GM12873 (cell line): ENCODE results near the gene ATP2B2.

Experiments
- TF ChIP-seq, protein P1 (sequence below): IDR thresholded peaks from 2 replicates; pipeline ENCODE4 v1.5.1; 2012; ENCODE audit warnings: low read depth, mild to moderate bottlenecking, moderate library complexity, low read length, control low read depth; ENCODE audit not compliant: insufficient read depth; ENCODE audit errors: missing control alignments

The ATP2B2 gene

DNA sequence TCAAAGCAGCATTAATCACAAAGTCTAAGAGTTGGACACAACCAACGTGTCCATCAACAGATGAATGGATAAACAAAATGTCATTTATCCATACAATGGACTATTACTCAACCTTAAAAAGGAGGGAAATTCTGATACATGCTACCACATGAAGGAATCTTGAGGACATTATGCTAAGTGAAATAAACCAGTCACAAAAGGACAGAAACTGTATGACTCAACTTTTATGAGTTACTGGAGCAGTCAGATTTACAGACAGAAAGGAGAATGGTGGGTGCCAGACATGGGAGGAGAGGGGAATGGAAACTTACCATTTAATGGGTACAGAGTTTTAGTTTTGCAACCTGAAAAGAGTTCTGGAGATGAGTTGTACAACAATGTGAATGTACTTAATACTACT lies 141.5 kb downstream of the ATP2B2 start:
- TF ChIP-seq, protein P1, sequence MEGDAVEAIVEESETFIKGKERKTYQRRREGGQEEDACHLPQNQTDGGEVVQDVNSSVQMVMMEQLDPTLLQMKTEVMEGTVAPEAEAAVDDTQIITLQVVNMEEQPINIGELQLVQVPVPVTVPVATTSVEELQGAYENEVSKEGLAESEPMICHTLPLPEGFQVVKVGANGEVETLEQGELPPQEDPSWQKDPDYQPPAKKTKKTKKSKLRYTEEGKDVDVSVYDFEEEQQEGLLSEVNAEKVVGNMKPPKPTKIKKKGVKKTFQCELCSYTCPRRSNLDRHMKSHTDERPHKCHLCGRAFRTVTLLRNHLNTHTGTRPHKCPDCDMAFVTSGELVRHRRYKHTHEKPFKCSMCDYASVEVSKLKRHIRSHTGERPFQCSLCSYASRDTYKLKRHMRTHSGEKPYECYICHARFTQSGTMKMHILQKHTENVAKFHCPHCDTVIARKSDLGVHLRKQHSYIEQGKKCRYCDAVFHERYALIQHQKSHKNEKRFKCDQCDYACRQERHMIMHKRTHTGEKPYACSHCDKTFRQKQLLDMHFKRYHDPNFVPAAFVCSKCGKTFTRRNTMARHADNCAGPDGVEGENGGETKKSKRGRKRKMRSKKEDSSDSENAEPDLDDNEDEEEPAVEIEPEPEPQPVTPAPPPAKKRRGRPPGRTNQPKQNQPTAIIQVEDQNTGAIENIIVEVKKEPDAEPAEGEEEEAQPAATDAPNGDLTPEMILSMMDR = no peak

DNA sequence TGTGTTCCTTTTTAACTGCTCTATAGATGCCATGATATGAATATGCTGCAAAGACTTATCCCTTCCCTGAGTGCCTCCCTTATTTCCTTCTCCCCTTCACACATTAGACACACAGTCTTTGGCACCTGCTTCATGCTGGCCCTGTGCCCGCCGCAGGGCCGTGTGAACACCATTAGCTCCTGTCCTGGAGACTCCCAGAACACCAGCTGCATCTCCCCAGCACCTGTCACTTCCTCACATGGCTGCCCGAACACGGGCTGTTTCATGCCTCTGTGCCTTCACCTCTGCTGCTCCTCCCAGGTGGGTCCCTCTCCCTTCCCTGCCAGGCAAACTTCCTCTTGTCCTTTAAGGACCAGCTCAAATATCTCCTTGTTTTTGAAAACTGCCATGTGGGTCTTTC lies 144.0 kb downstream of the ATP2B2 start:
- TF ChIP-seq, protein P1 = no peak

DNA sequence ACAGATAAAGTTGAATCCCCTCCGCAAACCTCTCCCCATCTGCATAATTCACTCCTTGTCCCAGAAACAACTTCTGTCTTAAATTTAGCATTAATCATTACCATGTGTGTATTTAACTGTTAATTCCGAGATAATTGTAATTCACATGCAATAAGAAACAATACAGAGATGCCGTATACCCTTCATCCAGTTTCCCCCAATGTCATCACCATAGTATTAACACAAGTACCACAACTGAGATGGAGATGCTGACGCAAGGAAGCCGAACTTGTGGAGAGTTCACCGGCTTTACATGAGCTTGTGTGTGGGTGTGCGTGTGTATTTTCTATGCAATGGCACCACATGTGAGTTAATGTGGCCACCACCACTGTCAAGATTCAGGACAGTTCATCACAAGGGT lies 144.9 kb downstream of the ATP2B2 start:
- TF ChIP-seq, protein P1 = no peak

DNA sequence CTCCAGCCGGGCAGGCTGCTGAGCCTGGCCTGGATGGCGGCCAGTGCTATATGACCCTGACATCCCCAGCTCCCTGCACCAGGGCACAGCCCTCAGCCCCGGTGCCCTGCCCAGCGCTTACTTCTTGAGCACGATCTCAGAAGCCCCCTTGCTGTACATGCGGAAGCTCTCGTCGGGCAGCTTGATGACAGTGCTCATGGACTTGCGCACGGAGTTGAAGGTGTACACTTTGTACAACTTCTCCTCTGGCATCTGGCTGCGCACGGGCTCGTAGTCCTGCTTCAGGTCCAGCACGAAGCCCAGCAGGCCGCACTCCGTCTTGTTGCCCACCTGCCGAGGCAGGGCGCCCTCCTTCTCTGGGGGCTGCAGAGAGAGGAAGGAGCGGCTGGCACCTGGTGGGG lies 145.6 kb downstream of the ATP2B2 start:
- TF ChIP-seq, protein P1 = no peak

DNA sequence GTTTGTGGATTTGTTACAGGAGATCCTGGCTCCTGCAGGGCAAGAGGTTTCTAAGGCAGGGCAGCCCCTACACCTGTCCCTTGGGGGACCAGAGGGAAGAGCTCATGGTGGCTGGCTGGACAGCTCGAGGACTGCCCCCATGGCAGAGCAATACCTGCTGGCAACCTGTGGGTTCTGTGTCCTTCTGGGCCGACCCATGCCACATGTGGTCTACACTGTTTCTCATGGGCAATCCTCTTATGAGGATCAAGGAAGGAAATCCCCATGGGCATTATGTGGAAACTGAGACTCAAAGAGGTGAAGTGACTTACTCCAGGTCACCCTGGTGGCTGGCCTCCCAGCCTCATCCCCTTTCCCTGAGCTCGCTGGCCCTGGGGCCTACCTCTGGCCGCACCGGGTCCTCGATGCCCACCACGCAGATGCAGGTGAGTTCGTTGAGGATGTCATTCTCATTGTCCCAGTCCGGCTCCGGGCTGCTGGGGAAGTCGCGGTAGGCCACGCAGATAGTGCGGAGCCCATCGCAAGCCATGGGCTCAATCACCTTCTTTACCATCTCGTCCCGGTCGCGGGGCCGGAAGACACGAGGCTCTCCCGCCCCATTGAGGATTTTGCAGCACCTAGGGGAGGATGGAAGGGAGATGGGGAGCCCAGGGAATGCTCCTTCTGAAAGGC lies 146.9 kb downstream of the ATP2B2 start:
- TF ChIP-seq, protein P1 = no peak

DNA sequence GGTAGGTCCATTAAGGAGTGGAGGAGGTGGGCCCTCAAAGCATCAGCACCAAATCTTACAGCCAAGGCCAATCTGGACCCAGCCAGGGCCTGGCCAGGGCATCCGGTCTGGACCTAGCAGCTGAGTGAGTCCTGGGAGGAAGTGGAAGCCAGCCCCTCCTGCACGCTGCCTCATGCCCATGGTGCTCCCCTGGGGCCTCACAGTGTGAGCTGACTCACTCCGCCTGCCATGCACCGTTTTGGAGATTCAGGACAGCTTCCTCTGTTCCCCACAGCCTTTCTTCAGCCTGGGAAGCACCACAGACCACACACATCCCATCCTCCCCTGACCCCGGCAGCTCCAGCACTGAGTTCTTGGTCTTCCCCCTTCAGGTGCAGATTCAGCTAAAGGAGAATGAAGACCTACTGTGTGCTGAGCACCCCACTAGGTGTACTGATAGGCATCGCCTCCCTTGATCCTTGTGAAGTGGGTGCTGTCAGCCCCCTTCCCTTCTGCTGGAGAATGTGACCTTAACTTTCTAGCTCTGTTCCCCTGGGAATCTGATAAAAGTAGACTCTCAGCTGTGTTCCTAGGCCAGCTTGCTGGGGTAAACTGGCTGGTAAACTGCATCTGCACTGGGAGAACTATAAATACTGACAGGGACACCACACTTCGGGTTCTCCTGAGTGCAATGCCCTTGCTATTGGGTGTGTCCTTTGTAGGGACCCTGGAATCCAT lies 147.6 kb downstream of the ATP2B2 start:
- TF ChIP-seq, protein P1 = no peak

DNA sequence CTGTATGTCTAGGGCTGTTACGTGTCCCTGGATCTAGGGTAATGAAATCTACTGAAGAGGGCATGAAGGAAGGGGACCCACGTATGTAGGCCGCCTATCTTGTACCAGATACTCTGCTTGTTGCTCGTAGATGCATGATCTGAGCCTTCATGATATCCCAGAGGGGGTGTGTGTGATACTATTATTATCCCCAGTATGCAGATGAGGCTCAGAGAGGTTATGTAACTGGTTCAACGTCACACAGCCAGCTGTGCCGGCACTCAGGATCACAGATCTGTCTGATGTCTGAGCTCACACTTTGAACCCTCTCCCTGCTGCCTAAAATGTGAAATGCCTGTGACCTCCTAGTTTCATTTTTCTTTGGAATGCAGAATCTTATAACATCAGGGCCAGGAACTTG lies 148.3 kb downstream of the ATP2B2 start:
- TF ChIP-seq, protein P1 = no peak
